Measurements from ENCODE around the gene UBE3C. TPM values are rescaled to one million over a fixed set of nuclear protein-coding genes. Genes with fewer than 3 reads are reported as not detected.

UBE3C gene
- polyA plus RNA-seq, 1 donor, result 36.3 TPM

GRCh38 chr7:157177983-157178381, 39.3 kb downstream of the UBE3C start:
- DNase-seq, result no peak

GRCh38 chr7:157183832-157184231, 45.1 kb downstream of the UBE3C start:
- DNase-seq, result no peak

- DNase-seq, result no peak
These were observed 49.5 kb downstream of the UBE3C start for GRCh38 chr7:157188091-157188665.

- DNase-seq, result no peak
These were observed 50.7 kb downstream of the UBE3C start for GRCh38 chr7:157189405-157189804.

- DNase-seq, result no peak
These were observed 54.1 kb downstream of the UBE3C start for GRCh38 chr7:157192861-157193260.

- no peak for DNase-seq
These were observed 54.5 kb downstream of the UBE3C start for GRCh38 chr7:157193274-157193673.

- DNase-seq, result no peak
These were observed 56.2 kb downstream of the UBE3C start for GRCh38 chr7:157194948-157195347.

GRCh38 chr7:157195868-157196267, 57.1 kb downstream of the UBE3C start:
- no peak for DNase-seq

- no peak for DNase-seq
These were observed 65.4 kb downstream of the UBE3C start for GRCh38 chr7:157204134-157204533.

GRCh38 chr7:157205438-157205837, 66.7 kb downstream of the UBE3C start:
- no peak for DNase-seq

GRCh38 chr7:157208571-157209413, 70.1 kb downstream of the UBE3C start:
- no peak for DNase-seq

GRCh38 chr7:157210682-157211081, 72.0 kb downstream of the UBE3C start:
- DNase-seq, result no peak

- peak; percentile 12 for DNase-seq
These were observed 73.0 kb downstream of the UBE3C start for GRCh38 chr7:157211690-157212089.

- DNase-seq, result no peak
These were observed 80.4 kb downstream of the UBE3C start for GRCh38 chr7:157219154-157219553.

GRCh38 chr7:157220916-157221569, 82.3 kb downstream of the UBE3C start:
- DNase-seq, result no peak

- DNase-seq, result no peak
These were observed 84.0 kb downstream of the UBE3C start for GRCh38 chr7:157222687-157223086.

GRCh38 chr7:157224627-157225026, 85.9 kb downstream of the UBE3C start:
- DNase-seq, result peak; percentile 23

- no peak for DNase-seq
These were observed 90.2 kb downstream of the UBE3C start for GRCh38 chr7:157228864-157229422.

GRCh38 chr7:157233677-157234076, 95.0 kb downstream of the UBE3C start:
- no peak for DNase-seq

GRCh38 chr7:157234271-157234670, 95.5 kb downstream of the UBE3C start:
- DNase-seq, result no peak

GRCh38 chr7:157235357-157236333, 96.9 kb downstream of the UBE3C start:
- no peak for DNase-seq

- peak; percentile 13 for DNase-seq
These were observed 99.4 kb downstream of the UBE3C start for GRCh38 chr7:157238087-157238486.

Measured in hindlimb muscle (tissue), 1 donor.